Measurements from ENCODE around the gene AIRE.
"Not testable (repeated sequence)": the region's sequence is repeated elsewhere in the genome, so short reads cannot be mapped to it uniquely, and the experiment has no call there.

The AIRE gene

DNA sequence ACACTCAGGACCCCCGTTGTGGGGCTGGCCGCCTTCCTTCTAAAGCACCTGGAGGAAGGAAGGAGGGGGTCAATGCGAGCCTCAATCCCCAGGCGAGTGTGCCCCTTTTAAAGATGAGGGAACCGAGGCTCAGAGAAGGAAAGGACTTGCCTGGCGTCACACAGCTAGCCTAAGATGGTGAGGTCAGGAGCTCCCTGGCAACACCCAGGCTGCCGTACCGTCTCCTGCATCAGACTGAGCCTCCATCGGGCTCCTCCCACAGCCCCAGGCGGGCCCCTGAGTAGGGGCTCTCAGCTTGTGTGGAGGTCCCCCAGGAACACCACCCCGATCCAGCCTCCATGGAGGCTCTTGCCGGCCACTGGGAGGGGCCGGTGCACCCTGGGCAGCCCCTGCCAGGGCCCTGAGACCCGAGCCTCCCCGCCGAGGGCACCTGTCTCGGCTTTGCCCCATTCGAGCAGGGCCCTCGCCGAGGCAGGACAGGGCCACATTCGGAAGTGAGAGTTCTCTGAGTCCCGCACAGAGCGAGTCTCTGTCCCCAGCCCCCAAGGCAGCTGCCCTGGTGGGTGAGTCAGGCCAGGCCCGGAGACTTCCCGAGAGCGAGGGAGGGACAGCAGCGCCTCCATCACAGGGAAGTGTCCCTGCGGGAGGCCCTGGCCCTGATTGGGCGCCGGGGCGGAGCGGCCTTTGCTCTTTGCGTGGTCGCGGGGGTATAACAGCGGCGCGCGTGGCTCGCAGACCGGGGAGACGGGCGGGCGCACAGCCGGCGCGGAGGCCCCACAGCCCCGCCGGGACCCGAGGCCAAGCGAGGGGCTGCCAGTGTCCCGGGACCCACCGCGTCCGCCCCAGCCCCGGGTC, at the start of gene AIRE:
AIRE (plus strand) TSS at position 739 of the 855 bp plus-strand sequence. CDS start 131 bp downstream, outside the sequence.
- no peak for DNase-seq (ENCODE audit: low read depth)

DNA sequence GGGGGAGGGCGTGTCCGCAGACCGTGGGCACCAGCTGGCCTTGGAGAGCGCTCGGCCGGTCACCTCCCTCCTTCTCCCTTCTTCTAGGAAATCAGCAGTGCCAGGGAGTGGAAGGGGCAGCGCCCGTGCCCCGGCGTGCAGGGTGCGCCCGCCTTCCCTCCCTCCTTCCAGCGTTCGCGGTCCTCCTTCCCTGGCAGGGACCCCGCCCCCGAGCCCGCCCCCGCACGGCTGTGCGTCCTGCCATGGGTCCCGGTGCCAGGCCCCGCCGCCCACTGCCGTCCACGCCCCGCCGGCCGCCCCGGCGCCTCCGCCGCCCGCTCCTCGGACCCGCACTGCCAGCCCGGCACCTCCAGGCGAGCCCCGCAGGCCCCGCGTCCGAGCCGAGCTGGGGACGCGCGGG, 45.3 kb upstream of the AIRE start:
- DNase-seq (ENCODE audit: low read depth) = not testable (repeated sequence)

DNA sequence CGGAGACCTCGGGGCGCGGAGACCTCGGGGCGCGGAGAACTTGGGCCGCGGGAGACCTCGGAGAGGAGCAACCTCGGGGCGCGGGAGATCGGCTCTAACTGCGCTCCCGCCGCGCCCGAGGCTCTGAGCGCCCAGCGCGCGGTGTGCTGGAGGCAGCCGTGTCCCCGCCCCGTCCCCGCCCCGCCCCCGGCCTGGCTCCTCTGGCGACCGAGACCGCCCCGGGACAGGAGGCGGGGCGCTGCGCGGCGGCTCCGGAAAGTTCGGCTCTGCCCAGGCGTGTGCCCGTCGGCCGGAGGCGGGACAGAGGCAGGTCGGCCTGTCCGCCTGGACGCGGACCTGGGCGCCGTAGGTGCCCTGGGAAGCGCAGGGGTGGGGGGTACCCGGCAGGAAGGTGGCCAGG, 44.8 kb upstream of the AIRE start, which contains the start of gene ICOSLG:
ICOSLG (minus strand) TSS at position 102 of the 400 bp plus-strand sequence. CDS start 126 bp downstream, outside the sequence.
- not testable (repeated sequence) for DNase-seq (ENCODE audit: low read depth)

DNA sequence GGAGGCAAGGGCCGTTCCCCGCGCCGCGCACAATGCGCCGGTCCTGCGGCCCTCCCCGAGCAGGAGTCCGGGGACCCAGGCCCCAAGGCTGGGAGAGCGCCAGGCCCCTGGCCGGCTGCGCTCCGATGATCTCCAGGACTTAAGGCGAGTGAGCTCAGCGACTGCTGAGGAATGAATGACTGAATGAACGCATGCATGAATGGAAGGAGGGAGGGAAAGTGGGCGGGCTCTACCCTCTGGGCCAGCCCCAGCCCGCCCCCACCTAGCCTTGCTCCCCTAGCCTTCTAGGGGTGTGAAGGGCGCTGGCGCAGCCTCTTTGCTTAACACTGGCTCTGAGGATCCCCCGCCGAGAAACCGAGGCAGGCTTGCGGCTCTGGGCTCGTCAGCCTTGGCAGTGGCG, 44.4 kb upstream of the AIRE start:
- not testable (repeated sequence) for DNase-seq (ENCODE audit: low read depth)

DNA sequence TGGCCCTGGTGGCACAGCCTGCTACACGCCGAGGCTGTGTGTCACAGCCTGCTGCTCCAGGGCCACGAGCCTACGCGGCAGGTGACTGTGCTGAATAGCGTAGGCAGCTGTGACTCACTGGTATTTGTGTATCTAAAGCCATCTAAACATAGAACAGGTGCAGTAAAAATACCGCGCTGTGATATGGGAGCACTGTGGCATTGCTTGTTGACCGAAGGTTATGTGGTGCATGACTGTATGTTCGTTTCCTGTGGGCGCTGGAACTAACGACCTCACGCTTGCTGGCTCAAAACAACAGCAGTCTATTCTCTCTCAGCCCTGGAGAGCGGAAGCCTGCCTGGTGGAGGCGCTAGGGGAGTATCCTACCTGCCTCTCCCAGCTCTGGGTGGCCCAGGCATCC, 41.7 kb upstream of the AIRE start:
- not testable (repeated sequence) for DNase-seq (ENCODE audit: low read depth)

DNA sequence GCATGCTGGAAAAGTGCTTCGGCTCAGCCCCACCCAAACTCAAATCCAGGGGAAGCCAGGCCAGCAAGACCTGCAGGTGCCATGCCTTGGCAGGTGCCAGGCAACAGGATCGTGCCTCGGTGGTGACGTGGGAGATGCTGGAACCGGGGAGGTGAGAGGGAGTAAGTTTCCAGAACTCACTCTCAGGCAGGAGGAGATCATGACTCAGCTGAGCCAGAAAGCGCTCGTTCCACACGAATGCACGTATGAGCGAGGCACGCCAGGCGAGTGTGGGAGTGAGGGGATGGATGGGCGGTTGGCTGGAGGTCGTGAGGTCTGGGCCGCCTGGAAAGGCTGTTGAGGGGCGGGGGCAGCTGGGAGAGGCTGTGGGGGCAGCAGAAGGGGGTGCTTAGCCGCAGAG, 37.8 kb upstream of the AIRE start:
- DNase-seq (ENCODE audit: low read depth) = not testable (repeated sequence)

DNA sequence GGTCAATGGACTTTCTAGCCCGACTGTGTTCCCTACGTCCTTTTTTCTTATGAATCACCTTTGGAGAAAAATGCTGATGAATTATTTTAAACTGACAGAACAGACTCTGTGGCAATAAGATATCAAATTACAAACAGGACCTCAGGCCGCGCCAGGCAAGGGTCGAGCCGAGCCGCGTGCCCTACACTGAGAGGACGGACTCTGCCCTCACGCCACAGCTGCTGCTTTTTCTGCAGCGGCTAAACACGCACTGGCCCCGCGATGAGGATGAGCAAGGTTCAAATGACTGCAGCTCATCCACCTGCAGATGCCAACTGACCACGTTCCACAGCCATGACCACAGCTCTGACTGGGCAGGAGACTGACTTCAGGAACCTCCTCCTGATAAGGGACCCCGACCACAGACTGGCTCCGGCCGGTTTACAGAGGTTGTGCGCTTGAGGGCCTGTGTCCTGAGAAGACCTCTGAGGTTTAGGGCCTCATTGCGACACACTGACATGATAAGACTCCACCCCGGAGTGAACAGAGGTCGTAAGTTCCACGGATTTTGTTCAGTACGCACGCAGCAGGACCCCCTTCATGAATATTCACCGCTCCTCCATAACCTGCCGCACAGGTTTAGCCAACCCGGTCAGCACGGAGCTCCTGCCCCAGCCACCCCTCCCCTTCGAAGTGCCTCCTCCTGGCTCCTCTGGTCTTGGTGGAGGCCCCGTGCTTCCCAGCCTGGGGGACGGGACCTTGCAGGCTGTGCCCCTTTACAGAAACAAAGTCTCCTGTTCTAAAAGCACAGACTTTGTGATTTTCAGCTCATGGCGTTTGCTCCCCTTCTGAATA, 36.3 kb upstream of the AIRE start:
- DNase-seq (ENCODE audit: low read depth) = not testable (repeated sequence)

DNA sequence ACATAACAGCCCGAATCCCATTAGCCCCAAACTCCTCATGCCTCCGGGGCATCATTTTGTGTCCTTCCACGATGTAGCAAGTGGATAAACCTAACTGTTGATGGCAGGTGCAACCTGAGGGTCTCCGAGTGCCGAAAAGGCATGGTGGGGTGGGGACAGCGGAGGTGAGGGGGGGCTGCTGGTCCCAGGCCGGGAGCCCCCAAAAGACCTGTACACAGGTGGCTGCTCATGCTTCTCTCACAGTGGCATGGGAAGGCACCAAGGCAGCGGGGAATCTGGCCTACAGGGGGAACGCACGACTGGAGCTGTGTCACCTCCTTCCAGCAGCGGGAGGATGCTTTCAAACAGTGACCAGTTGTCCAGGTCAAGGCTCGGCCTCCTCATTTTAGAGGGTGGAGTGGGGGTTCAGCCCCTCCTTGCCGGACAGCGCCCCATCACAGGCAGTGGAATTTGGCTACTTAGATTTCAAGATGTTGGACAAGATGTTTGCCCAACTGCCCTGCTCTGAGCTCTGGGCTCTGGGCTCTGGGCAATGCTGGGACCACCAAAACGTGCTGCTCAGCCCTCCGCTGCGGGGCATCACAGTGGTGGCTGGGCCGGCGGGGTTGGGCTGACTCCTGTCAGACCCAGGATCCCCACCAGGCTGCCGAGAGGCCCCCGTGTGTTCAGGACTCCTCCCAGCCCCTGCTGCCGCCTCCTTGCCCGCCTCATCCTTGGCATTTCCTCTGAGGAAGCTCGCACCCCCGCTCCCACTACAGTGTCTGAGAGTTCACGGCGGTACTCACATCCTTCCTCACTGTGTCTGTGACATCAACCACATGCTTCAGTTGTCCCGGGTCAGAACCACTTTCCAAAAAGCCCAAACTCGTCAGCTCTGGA, 31.6 kb upstream of the AIRE start:
- no peak for DNase-seq (ENCODE audit: low read depth)

DNA sequence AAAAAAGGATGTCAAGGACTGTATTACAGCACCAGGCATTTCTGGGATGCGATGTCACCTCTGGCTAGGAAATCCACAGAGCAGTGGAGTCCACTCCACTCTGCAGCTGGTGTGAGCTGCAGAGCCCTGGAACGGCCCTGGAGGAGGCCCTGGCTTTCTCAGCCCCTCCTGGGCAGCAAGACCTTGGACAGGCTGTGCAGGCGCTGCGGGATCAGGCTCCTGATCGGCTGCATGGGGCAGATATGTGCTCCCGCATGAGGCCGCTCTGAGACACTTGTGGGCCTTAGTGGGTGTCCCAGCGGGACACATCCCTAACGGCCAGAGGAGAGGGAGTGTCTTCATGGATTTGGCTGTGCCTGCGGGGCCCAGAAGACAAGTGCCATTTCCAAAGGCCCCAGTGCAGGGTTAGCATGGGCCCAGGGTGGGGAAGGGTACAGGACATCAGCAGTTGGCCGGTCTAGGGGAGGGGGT, 30.1 kb upstream of the AIRE start:
- DNase-seq (ENCODE audit: low read depth) = no peak

DNA sequence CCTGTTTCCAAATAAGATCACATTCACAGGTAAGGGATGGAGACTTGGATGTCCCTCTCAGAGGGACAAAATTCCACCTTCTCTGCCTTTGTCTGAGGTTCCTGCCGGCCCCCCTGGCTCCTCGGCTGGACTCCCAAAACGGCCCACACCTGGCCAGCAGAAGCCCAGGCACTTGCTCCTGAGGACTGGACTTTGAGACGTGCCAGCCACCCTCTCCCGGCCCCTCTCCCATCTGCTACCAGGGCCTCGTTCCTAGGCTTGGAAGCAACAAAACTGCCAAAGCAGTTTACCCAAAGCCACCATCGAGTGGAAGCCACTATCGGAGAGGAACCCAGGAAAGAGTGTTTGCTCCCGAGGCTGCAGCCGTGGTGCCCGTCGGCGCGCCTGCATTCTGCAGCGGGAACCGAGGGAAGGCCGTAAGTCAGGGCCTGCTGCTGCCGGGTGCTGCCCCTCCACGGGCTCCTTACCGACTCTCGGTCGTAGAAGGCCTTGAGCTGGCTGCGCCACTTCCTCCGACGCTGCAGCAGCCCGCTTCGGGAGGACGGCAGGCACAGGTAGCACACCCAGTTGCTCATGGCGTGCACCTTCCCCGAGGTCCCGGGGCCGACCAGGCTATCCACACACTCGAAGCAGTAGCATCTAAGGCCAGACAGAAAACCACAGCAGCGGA, 27.5 kb upstream of the AIRE start:
- no peak for DNase-seq (ENCODE audit: low read depth)

DNA sequence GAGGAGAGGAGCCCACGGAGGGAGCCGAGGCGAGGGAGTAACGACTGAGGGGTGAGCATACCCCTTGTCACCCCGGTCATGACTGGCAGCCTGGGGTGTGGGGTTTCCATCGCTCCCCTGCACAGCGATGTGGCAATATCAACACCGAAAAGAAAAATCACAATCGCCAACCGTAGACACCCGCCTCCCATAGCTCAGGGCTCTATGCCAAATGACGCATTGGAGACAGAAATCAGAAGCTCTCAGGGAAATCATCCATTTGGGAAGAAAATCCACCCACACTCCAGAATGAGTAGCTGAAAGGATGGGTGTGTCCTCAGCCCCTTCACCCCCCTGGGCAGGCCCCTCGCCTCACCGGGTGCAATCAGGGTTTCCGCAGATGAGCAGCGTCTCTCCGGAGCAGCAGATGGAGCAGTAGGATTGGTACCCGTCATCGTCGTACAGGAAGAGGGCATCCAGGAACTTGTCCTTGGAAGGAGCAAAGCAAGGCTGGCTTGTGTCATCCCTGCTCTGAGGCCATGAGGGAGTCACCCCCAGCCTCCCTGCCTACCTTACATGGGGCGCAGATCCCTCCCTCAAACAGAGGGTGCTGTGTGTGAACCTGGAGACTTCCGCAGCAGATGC, 26.5 kb upstream of the AIRE start:
- DNase-seq (ENCODE audit: low read depth) = no peak

DNA sequence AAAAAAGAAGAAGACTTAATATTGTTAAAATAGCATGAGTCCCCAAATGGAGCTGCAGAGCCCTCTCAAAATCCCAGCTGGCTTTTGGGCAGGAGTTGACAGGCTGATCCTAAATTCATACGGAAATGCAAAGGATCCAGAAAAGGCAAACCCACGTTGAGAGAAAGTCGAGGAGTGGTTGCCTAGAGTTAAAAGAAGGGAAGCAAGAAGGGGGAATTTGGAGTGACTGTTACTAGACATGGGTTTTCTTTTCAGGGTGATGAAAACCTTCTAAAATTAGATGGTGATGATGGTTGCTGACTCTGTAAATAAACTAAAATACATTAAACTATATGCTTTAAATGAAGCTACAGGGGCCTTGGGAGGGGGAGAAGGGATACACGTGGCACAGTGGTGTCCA, 25.6 kb upstream of the AIRE start:
- no peak for DNase-seq (ENCODE audit: low read depth)

DNA sequence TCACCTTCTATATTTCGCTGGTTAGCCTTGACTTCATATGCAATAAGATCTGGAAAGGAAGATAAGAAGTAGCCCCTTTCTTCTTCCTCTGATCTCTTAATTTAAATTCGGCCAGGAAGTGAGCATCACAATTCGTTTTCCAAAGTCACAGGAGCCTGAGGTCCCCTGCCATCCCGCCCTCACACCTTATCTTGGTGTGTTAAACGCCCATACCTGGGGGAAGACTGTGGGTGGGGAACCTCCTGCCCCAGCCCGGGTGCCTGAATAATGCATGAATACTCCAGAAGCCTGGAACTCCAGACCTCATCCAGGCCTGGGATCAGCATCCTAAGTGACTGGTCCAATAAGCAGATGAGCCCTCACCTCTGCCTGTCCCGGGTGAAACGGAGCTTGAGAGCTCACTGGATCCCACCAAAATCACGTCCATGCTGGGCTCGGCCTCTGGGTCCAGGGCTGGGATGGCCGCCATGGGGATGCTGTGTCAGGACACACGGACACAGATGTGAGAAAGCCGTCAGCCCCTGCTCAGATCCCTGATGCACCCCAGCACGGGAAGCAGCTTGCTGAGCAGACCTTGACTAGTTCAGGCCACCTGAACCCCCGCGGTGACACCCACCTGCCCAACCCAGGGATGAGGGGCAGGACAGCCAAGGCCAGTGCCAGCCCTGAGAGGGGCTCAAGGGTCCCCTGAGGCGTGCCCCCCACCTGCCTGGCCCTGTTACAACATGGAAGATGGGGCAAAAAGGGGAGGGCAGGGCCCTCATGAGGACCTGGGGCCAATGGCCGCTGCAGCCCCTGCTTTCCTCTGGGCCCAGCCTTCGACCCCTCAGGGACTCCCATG, 24.7 kb upstream of the AIRE start:
- no peak for DNase-seq (ENCODE audit: low read depth)

DNA sequence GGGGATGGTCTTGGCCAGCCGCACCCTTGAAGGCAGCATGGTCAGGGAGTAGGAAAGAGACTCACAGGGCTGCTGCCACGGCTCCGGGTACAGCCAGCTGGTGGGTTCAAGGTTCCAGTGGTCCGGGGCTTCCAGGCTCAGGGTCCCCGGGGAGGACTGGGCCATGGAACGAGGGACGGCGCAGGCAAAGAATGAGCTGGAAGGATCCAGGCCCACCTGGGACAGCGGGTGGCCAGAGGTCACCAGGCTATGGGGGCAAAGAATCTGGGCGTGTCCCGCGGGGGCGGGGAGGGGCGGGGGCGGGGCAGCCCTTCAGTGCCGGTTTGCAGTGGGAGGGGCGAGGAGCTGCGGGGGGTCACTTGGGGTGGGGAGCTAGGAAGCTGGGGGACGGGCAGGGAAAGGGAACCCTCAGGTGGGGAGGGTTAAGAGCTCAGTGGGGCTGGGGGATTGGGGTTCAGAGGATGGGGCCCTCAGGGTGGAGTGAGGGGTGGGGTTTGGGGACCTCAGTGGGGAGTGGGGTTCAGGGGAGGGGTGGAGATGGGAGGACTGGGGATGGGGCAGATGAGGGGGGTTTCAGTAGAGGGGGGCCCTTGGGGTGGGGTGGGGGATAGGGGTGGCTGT, 23.9 kb upstream of the AIRE start, which contains the start of gene DNMT3L:
DNMT3L (minus strand) TSS at position 223 of the 621 bp plus-strand sequence. CDS start 638 bp downstream, outside the sequence.
- no peak for DNase-seq (ENCODE audit: low read depth)

DNA sequence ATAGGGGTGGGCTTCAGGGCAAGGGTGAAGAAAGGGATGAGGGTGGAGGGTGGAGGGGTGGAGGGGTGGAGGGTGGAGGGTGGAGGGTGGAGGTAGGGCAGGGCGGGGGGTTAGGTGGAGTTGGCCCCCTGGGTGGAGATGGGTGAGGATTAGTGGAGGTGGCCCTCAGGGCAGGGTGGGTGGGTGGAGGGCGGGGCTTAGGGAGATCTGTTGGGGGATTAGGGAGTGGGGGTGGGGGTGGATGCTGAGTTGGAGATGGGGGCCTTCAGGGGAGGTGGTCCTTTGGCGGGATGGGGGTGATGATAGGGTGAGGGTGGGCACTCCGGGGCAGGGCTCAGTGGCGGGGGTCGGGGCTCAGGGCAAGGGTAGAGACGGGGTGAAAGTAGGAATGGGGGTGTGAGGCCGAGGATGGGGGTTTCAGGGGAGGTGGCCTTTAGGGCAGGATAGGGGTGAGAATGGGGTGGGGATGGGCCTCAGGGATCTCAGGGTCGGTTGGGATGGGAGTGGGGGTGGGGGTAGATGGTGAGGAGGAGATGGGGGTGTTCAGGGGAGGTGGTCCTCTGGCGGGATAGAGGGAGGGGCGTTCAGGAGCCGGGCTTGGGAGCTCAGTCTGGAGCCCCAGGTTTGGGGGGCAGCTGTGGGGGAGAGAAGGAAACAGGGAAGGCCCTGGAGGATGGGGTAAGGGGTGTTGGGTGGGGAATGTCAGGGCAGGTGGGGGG, 23.2 kb upstream of the AIRE start:
- DNase-seq (ENCODE audit: low read depth) = no peak

DNA sequence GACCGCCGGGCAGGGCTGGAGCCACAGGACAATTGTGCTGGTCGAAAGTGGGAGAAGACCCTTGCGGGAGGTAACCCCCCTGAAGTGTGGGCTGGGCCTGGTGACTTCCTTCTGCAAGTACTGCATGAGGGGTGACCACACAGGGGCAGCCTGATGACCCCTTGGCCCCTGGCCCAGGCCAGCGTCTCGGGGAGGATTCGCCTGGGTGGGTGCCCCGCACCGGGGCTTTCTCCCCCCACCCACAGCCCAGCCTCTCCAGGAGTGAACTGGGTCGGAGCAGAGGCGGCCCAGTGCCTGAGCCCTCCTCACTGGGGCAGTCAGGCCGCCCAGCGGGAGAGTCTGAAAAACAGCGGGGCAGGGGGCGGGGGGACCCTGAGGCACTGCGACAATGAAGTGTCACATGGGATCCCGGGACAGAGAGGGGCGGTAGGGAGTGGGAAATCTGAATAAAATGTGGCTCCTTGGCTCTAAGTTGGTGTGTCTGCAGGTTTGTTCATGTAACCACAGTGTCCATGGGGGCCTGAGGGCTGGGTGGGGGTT, 22.4 kb upstream of the AIRE start:
- DNase-seq (ENCODE audit: low read depth) = no peak

DNA sequence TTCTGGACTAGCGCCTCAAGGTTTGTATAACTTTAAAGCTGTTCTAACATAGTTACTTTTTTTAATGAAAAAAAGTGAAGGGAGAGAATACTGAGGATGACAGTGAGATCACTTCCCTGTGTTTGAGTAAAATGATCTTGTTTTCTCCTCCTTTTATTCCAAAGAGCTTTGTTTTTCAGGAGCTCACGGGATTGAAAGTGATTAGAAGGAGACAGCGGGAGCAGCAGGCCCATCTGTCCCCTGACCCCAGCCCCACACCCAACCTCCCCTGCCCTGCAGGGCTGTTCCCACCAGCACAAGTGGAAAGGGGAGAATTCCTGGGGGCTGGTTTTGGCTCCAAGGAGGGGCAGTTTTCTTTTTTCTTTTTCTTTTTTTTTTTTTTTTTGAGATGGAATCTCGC, 21.9 kb upstream of the AIRE start:
- no peak for DNase-seq (ENCODE audit: low read depth)

DNA sequence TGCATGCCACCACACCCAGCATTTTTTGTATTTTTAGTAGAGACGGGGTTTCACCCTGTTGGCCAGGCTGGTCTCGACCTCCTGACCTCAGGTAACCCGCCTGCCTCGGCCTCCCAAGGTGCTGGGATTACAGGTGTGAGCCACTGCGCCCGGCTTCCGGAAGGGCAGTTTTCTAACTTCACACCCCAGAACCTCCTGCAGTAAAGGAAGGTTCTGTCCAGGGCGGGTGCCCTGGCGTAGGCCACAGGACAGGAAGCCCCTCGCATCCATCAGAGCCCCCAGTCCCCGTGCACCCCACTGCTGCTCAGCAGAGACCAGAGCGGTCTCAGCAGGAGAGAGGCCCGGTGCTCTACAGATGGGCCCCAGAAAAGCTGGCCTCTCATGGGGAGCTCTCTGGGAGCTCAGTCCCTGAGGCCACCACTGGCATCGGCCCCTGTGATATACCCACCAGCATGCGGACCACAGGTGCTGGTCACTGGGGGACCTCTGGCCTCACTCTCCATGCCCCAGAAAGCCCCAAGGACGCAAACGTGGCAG, 19.9 kb upstream of the AIRE start:
- no peak for DNase-seq (ENCODE audit: low read depth)

Data from activated gamma-delta T cell treated with anti-CD3 and anti-CD28 coated beads, Interleukin-2, amount 50 U/mL, for 16 hours (primary cell).